Natural killer cell (primary cell): ENCODE data around the gene ARMH1. TPM values are rescaled to one million over a fixed set of nuclear protein-coding genes. Genes with fewer than 3 reads are reported as not detected.

Experiments
- ATAC-seq, 3 donors: fragments of 150-1000 bp in 2 of 3; fragments of 200-7000 bp in 1 of 3; cut with Tn5 transposase; 1 replicate in 1 of 3; 2 replicates in 2 of 3; pipeline ENCODE4 v1.10.0; 2021; ENCODE audit warnings: mild to moderate bottlenecking in 2 of 3, moderate library complexity in 2 of 3
- DNase-seq, 2 donors: peaks; one replicate each; pipeline versions ENCODE4 v3.0.0 to v3.0.0-alpha.2; 2013 to 2021; ENCODE audit warnings: mixed read lengths in 1 of 2
- H3K27ac ChIP-seq: one replicate; pipeline ENCODE4 v1.5.1; 2013; ENCODE audit warnings: mild to moderate bottlenecking, low read length
- H3K27me3 ChIP-seq: one replicate; pipeline ENCODE4 v1.6.1; 2013; ENCODE audit warnings: low read length; ENCODE audit not compliant: control insufficient read depth, insufficient read depth
- H3K36me3 ChIP-seq: one replicate; pipeline ENCODE4 v1.6.1; 2013; ENCODE audit warnings: low read length; ENCODE audit not compliant: control insufficient read depth, insufficient read depth
- H3K4me1 ChIP-seq: one replicate; pipeline ENCODE4 v1.6.1; 2013; ENCODE audit warnings: low read length; ENCODE audit not compliant: control insufficient read depth, insufficient read depth
- H3K4me3 ChIP-seq: one replicate; pipeline ENCODE4 v1.5.1; 2013; ENCODE audit warnings: low read length
- H3K9me3 ChIP-seq: one replicate; pipeline ENCODE4 v1.6.1; 2013; ENCODE audit warnings: low read length; ENCODE audit not compliant: control insufficient read depth, insufficient read depth
- H3K27ac Mint-ChIP-seq, 2 donors: one replicate each; pipeline ENCODE4 v1.8.0; 2022; ENCODE audit warnings: mild to moderate bottlenecking in 2 of 2, mixed read lengths in 2 of 2, moderate library complexity in 1 of 2
- H3K27me3 Mint-ChIP-seq, 2 donors: one replicate each; pipeline ENCODE4 v1.8.0; 2022; ENCODE audit warnings: low read depth in 2 of 2, mixed read lengths in 2 of 2
- H3K36me3 Mint-ChIP-seq: one replicate; pipeline ENCODE4 v1.8.0; 2022; ENCODE audit warnings: mixed read lengths
- H3K4me1 Mint-ChIP-seq, 2 donors: one replicate each; pipeline ENCODE4 v1.8.0; 2022; ENCODE audit warnings: mixed read lengths in 2 of 2
- H3K4me3 Mint-ChIP-seq: one replicate; pipeline ENCODE4 v1.8.0; 2022; ENCODE audit warnings: mild to moderate bottlenecking, moderate library complexity, mixed read lengths
- H3K9me3 Mint-ChIP-seq, 2 donors: one replicate each; pipeline ENCODE4 v1.8.0; 2022; ENCODE audit warnings: mixed read lengths in 2 of 2
- WGBS: methylation state at CpG from one replicate; pipeline ENCODE4 v1.1.7; 2013; ENCODE audit warnings: missing lambda C conversion rate; ENCODE audit not compliant: insufficient coverage; 5-methylcytosine and 5-hydroxymethylcytosine counted together
- intact Hi-C: fragments of 100-400 bp; cut with micrococcal nuclease; formaldehyde crosslinking; loops from one replicate; pipeline ENCODE4 v1.14.2; 2022
- total RNA-seq, 4 donors: library from RNA; stranded (reverse); fragments of 120-200 nt in 1 of 4; gene quantifications; one replicate each; pipeline versions ENCODE4 v1.2.3 to v1.2.4, GENCODE V29; 2013 to 2022
- TF ChIP-seq, protein P1 (sequence below): fragments of 200-600 bp; IDR thresholded peaks from one replicate; pipeline ENCODE4 v1.8.0; 2022; ENCODE audit warnings: antibody characterized with exemption

ARMH1 gene
- total RNA-seq, 3 donors from 2014 or later (not counting 1 experiment from before 2014, with no cell fraction given): 1.5 to 25.5 (median 5.0) TPM

DNA sequence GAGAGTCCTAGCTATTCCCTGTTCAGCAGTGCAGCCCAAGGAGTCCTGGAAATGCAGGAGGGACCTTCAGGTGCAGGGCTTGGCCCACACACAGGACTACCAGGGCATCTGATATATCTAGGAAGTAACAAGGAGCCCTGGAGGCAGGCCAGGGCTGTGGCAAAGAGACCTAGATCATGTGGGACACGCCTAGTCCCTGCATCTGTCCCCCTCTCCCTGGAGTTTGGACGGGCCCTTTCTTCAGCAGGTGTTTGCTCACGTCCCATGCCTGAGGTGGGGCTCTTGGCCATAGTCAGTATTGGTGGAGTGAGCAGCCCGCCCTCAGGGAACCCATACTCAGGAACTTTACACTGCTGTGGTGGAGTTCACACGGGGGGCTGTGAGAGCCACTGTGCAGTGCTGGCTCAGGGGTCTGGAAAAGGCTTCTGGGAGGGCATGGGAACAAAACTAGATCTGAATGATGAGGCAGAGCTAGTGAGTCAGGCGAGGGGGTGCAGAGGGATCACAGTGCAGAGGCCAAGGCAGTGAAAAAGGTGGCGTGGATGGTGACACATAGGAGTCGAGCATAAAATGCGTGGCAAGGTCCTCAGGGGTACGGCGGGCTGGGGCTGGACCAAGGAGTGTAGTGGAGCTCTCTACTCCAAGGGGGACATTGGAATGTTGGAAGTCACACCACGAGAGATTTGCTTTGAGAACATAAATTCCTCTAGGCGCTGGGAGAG, 25.8 kb upstream of the ARMH1 start:
- no peak for ATAC-seq
- H3K27me3 Mint-ChIP-seq: no peaks in the 10 kb centered on the region

GRCh38 chr1:44649788-44650158, 24.7 kb upstream of the ARMH1 start:
- no peaks in the 10 kb centered on the region for H3K9me3 ChIP-seq
- H3K4me3 Mint-ChIP-seq: no peak overlapping the region
- peaks cover 2% of the 10 kb centered on the region for H3K4me1 ChIP-seq
- H3K4me1 Mint-ChIP-seq: peaks cover 0 to 9% of the 10 kb centered on the region in 2 donors
- 96% methylated on average over 13 of the region's 13 CpGs for WGBS
- peaks cover 7% of the 10 kb centered on the region for H3K36me3 Mint-ChIP-seq
- intact Hi-C loops: no loop called here
- no peaks in the 10 kb centered on the region for H3K27me3 ChIP-seq
- no peak for ATAC-seq
- no peak overlapping the region for H3K27ac Mint-ChIP-seq
- no peak overlapping the region for H3K27ac ChIP-seq
- no peaks in the 10 kb centered on the region for H3K27me3 Mint-ChIP-seq
- H3K9me3 Mint-ChIP-seq: no peaks in the 10 kb centered on the region
- H3K36me3 ChIP-seq: peaks cover 62% of the 10 kb centered on the region
- DNase-seq: no peak
- TF ChIP-seq, protein P1, sequence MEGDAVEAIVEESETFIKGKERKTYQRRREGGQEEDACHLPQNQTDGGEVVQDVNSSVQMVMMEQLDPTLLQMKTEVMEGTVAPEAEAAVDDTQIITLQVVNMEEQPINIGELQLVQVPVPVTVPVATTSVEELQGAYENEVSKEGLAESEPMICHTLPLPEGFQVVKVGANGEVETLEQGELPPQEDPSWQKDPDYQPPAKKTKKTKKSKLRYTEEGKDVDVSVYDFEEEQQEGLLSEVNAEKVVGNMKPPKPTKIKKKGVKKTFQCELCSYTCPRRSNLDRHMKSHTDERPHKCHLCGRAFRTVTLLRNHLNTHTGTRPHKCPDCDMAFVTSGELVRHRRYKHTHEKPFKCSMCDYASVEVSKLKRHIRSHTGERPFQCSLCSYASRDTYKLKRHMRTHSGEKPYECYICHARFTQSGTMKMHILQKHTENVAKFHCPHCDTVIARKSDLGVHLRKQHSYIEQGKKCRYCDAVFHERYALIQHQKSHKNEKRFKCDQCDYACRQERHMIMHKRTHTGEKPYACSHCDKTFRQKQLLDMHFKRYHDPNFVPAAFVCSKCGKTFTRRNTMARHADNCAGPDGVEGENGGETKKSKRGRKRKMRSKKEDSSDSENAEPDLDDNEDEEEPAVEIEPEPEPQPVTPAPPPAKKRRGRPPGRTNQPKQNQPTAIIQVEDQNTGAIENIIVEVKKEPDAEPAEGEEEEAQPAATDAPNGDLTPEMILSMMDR: no peak
- H3K4me3 ChIP-seq: no peak overlapping the region

More for the DNA sequence above, 25.8 kb upstream of the ARMH1 start:
- Histone ChIP-seq H3K4me3 (no peak overlapping the region), H3K4me1 (peaks cover 2% of the 10 kb centered on the region), H3K36me3 (peaks cover 73% of the 10 kb centered on the region), H3K9me3 (no peaks in the 10 kb centered on the region), H3K27me3 (no peaks in the 10 kb centered on the region), H3K27ac (no peak overlapping the region)
- peak overlapping the region in 1 of 2 donors; percentile 30 for H3K27ac Mint-ChIP-seq
- H3K36me3 Mint-ChIP-seq: peaks cover 7% of the 10 kb centered on the region
- no peak for DNase-seq
- no peaks in the 10 kb centered on the region for H3K9me3 Mint-ChIP-seq
- WGBS: 97% methylated on average over 13 of the region's 13 CpGs
- intact Hi-C loops: no loop called here
- peaks cover 0 to 9% of the 10 kb centered on the region in 2 donors for H3K4me1 Mint-ChIP-seq
- TF ChIP-seq, protein P1: no peak
- no peak overlapping the region for H3K4me3 Mint-ChIP-seq

DNA sequence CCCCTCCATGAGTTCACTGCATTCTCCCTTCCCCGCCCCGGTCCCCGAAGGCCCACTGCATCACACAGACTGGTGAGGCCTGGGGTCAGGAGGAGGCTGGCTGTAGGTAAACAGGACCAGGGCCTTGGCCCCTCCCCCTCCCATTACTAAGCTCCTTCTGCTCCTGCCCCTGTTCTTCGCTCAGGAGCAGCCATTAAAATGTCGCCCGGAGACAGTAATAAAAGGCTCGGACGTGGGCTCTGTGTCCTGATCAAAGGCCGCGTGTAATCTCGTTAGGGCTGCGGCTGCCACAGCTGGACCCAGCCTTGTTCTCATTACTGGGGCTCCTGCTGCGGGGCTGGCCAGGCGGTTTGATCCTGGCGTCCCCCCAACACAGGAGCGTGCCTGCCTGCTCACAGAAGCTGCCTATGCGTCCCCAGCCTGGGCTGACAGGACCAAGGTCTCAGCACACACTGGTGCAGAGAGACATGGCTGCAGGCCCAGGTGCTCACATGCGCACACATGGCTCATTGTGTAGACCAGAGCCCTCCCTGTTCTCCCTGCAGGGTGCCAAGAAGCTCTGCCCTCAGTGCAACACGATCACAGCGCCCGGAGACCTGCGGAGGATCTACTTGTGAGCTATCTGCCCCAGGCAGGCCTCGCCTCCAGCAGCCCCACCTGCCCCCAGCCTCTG, 24.2 kb upstream of the ARMH1 start:
- peaks cover 57% of the 10 kb centered on the region for H3K36me3 ChIP-seq
- WGBS: 98% methylated on average over 23 of the region's 23 CpGs
- H3K4me3 ChIP-seq: no peak overlapping the region
- Mint-ChIP-seq H3K27ac (no peak overlapping the region), H3K4me1 (peaks cover 0 to 9% of the 10 kb centered on the region in 2 donors), H3K36me3 (peaks cover 7% of the 10 kb centered on the region), H3K4me3 (no peak overlapping the region), H3K9me3 (no peaks in the 10 kb centered on the region), H3K27me3 (no peaks in the 10 kb centered on the region)
- no peak overlapping the region for H3K27ac ChIP-seq
- H3K27me3 ChIP-seq: no peaks in the 10 kb centered on the region
- intact Hi-C loops: no loop called here
- no peaks in the 10 kb centered on the region for H3K9me3 ChIP-seq
- H3K4me1 ChIP-seq: peaks cover 2% of the 10 kb centered on the region
- TF ChIP-seq, protein P1: no peak
- DNase-seq (no peak), ATAC-seq (no peak)
